Right renal pelvis (tissue), 4 donors: ENCODE results near the gene ARMC5. TPM values are rescaled to one million over a fixed set of nuclear protein-coding genes. Genes with fewer than 3 reads are reported as not detected.

ENCODE experiments used
- DNase-seq, 4 donors: peaks; one replicate each; pipeline ENCODE4 v3.0.0-alpha.2; 2013; ENCODE audit warnings: low read depth in 4 of 4, low spot score in 3 of 4, missing footprints in 1 of 4
- polyA plus RNA-seq, 4 donors: library from polyadenylated mRNA; unstranded; fragments of 120-200 nt; gene quantifications; one replicate each; pipeline ENCODE4 v1.2.1, GENCODE V29; 2013; ENCODE audit not compliant: insufficient read length in 4 of 4

Gene ARMC5
- polyA plus RNA-seq, 4 donors = 10.3 to 16.3 (median 11.2) TPM

- no peak for DNase-seq
Observed at GRCh38 chr16:31461201-31461920, 2.1 kb downstream of the ARMC5 start.

DNA sequence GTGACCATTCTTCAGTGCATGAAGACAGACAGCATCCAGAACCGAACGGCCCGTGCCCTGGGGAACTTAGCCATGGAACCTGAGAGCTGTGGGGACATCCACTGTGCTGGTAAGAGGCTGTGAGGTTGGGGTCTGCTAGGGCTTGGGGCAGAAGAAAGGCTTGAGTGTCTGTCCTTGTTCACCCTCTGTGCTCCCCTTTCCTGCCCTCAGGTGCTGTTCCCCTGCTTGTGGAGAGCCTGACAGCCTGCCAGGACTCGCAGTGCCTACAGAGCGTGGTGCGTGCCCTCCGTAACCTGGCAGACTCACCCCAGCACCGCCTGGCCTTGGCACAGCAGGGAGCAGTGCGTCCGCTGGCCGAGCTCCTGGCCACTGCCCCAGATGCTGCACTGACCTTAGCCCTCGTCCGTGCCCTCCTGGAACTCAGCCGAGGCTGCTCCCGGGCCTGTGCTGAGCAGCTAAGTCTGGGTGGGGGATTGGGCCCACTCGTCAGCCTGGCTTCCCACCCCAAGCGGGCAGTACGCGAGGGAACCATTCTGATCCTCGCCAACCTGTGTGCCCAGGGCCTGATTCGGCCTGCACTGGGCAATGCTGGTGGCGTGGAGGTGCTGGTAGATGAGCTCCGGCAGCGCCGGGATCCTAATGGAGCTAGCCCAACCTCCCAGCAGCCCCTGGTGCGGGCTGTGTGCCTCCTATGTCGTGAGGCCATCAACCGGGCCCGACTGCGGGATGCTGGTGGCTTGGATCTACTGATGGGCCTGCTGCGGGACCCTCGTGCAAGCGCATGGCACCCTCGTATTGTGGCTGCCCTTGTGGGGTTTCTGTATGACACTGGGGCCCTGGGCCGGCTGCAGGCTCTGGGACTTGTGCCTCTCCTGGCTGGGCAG lies 2.9 kb downstream of the ARMC5 start:
- no peak for DNase-seq

DNA sequence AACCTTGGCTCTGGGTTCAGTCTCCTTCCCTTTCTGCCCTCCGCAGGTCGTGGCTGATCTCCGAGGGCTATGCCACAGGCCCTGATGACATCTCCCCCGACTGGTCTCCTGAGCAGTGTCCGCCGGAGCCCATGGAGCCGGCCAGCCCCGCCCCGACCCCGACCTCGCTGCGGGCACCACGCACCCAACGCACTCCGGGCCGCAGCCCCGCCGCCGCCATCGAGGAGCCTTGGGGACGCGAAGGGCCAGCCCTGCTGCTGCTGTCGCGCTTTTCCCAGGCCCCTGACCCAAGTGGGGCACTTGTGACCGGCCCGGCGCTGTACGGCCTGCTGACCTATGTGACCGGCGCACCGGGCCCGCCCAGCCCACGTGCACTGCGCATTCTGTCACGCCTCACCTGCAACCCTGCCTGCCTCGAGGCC lies 5.1 kb downstream of the ARMC5 start:
- no peak for DNase-seq

- no peak for DNase-seq
Observed at GRCh38 chr16:31464781-31465260, 5.5 kb downstream of the ARMC5 start.

GRCh38 chr16:31465788-31466370 lies 6.6 kb downstream of the ARMC5 start:
- no peak for DNase-seq

DNA sequence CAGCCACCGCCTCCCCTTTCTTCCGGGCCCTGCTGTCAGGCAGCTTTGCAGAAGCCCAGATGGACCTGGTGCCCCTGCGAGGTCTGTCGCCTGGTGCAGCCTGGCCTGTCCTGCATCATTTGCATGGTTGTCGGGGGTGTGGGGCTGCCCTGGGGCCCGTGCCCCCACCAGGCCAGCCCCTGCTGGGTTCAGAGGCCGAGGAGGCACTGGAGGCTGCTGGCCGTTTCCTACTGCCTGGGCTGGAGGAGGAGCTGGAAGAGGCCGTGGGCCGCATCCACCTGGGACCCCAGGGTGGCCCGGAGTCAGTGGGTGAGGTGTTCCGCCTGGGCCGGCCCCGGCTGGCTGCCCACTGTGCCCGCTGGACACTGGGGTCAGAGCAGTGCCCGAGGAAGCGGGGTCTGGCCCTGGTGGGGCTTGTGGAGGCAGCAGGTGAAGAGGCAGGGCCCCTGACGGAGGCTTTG lies 7.1 kb downstream of the ARMC5 start:
- no peak for DNase-seq

GRCh38 chr16:31467151-31467773 lies 8.0 kb downstream of the ARMC5 start:
- no peak for DNase-seq

DNA sequence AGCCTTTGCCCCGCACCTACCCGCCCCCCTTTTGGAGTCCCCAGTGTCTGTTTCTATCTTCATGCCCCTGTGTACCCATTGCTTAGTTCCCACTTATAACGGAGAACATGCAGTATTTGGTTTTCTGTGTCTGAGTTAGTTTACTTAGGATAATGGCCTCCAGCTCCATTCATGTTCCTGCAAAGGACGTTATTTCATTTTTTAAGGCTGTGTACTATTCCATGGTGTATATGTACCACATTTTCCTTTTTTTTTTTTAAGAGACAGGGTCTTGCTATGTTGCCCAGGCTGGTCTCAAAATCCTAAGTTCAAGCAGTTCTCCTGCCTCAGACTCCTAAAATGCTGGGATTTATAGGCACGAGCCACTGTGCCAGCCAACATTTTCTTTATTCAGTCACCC lies 8.6 kb downstream of the ARMC5 start:
- DNase-seq = no peak

- DNase-seq = no peak
Observed at GRCh38 chr16:31470615-31471014, 11.3 kb downstream of the ARMC5 start.

- no peak for DNase-seq
Observed at GRCh38 chr16:31471241-31471874, 12.1 kb downstream of the ARMC5 start.

- DNase-seq = no peak
Observed at GRCh38 chr16:31471875-31472708, 12.8 kb downstream of the ARMC5 start, which contains the start of gene TGFB1I1. Gene TGFB1I1 (plus strand): TSS chr16:31472152. CDS start chr16:31472189, 37 bp downstream.

DNA sequence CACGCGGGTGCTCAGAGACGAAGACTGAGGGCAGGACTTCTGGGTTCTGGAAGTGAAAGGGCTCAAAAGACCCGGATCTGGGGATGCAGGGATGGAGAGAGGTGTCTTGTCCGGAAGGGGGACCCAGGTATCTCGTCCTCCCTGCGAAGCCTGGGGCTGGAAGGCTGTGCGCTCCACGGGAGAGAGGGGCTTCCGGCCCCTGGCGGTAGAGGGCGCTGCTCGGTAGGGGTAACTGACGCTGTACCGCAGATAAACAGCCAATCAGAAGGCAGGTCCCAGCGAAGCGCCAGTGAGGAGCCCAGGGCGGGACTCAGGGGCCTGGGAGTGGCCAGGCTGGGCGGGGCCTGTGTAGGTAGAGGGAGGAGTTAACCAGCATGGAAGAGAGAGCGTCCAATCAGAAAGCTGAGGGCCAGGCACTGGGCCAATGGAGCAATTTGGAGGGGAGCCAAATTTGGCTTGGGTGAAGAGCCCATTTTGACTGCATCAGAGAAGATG lies 13.5 kb downstream of the ARMC5 start:
- no peak for DNase-seq

GRCh38 chr16:31473264-31473984 lies 14.1 kb downstream of the ARMC5 start:
- DNase-seq = no peak

DNA sequence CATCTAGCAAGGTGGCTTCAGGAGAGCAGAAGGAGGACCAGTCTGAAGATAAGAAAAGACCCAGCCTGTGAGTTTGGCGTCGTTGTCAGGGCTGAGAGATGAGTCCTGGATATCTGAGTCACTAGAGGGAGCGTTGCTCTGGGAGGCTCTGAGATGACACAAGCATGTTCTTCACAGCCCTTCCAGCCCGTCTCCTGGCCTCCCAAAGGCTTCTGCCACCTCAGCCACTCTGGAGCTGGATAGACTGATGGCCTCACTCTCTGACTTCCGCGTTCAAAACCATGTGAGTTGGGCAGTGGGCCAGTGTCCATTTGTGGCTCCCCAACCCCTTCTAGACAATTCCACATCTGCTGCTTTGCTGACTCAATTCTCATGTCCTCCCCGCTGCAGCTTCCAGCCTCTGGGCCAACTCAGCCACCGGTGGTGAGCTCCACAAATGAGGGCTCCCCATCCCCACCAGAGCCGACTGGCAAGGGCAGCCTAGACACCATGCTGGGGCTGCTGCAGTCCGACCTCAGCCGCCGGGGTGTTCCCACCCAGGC lies 14.9 kb downstream of the ARMC5 start:
- DNase-seq = no peak

- DNase-seq = no peak
Observed at GRCh38 chr16:31474773-31475738, 15.8 kb downstream of the ARMC5 start.

DNA sequence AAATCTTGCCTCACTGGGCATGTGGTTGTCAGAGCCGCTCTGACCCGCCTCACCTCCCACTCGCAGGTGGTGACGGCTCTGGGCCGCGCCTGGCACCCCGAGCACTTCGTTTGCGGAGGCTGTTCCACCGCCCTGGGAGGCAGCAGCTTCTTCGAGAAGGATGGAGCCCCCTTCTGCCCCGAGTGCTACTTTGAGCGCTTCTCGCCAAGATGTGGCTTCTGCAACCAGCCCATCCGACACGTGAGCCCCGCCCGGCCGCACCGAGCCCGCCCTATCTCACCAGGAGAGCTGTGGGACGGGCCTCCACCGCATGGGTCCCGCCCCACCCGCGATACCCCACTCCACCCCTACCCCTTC lies 16.6 kb downstream of the ARMC5 start:
- DNase-seq = no peak
